ENCODE data around the gene NR2F1. TPM values are rescaled to one million over a fixed set of nuclear protein-coding genes. Genes with fewer than 3 reads are reported as not detected.

Gene NR2F1
- total RNA-seq, 4 donors from 2014 or later = 29.4 to 111 (median 37.8) TPM

DNA sequence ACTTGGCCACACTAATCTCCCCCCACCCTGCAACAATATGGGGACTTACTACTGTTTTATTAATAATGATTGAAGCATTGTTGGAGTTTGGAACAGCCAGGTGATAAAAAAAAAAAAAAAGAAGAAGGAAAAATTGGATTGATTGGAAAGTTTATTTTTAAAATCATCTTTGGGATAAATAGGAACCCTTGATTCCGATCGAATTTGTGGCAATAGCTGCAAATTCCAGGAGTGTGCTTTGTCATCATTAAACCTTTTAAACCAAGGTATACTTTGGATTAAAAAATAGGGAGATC is 907 bp upstream of the NR2F1 start:
- WGBS, 2 donors (ENCODE audit: low coverage in 1 of 2) = 0% methylated on average over 2 of the region's 2 CpGs
- TF ChIP-seq POLR2A (IDR thresholded peaks at IDR 0.05) (no peak), EP300 (IDR thresholded peaks at IDR 0.05) (no peak)
- TF ChIP-seq, protein P1, sequence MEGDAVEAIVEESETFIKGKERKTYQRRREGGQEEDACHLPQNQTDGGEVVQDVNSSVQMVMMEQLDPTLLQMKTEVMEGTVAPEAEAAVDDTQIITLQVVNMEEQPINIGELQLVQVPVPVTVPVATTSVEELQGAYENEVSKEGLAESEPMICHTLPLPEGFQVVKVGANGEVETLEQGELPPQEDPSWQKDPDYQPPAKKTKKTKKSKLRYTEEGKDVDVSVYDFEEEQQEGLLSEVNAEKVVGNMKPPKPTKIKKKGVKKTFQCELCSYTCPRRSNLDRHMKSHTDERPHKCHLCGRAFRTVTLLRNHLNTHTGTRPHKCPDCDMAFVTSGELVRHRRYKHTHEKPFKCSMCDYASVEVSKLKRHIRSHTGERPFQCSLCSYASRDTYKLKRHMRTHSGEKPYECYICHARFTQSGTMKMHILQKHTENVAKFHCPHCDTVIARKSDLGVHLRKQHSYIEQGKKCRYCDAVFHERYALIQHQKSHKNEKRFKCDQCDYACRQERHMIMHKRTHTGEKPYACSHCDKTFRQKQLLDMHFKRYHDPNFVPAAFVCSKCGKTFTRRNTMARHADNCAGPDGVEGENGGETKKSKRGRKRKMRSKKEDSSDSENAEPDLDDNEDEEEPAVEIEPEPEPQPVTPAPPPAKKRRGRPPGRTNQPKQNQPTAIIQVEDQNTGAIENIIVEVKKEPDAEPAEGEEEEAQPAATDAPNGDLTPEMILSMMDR (IDR thresholded peaks at IDR 0.05) = no peak
- Histone ChIP-seq H3K4me3 (peak overlapping the region; percentile 54 to 74), H3K36me3 (no peaks in the 10 kb centered on the region), H3K27me3 (peaks cover 8% of the 10 kb centered on the region), H3K4me1 (peaks cover 0 to 59% (median 8%) of the 10 kb centered on the region in 3 donors), H3K9me3 (no peaks in the 10 kb centered on the region), H3K27ac (peak overlapping the region; percentile 32 to 94 (median 86))
- no peak for ATAC-seq

DNA sequence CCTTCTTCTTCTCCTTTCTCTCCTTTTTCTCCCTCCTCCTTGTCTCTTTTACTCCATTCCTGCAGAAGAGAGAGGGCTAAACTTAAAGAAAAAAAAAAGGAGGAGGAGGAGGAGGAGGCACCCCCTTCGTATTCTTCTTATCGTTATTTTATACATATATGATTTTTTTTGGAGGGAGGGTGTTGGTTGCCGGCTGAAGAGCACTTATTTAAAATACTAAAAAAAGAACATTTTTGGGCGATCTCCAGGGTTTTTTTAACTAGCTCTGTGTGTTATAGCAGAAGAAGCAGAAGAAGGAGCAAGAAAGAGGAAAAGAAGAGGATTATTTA is 381 bp downstream of the NR2F1 start:
- WGBS, 2 donors (ENCODE audit: low coverage in 1 of 2) = 0 to 1% methylated on average over 4 of the region's 4 CpGs
- peaks cover 0 to 58% (median 2%) of the 10 kb centered on the region in 3 donors for H3K4me1 ChIP-seq
- H3K27me3 ChIP-seq = peaks cover 18% of the 10 kb centered on the region
- no peak for ATAC-seq
- H3K27ac ChIP-seq = peak overlapping the region; percentile 44 to 94 (median 86)
- H3K4me3 ChIP-seq = peak overlapping the region; percentile 54 to 74
- no peaks in the 10 kb centered on the region for H3K36me3 ChIP-seq
- TF ChIP-seq, protein P1 (IDR thresholded peaks at IDR 0.05) = no peak
- no peak for TF ChIP-seq POLR2AphosphoS5 (IDR thresholded peaks at IDR 0.05)
- TF ChIP-seq EP300 (IDR thresholded peaks at IDR 0.05) = no peak
- TF ChIP-seq POLR2A (IDR thresholded peaks at IDR 0.05) = no peak
- no peaks in the 10 kb centered on the region for H3K9me3 ChIP-seq

GRCh38 chr5:93583768-93584595 is 960 bp downstream of the NR2F1 start:
- TF ChIP-seq POLR2A (IDR thresholded peaks at IDR 0.05) = peak; percentile 9 to 52
- TF ChIP-seq, protein P1 (IDR thresholded peaks at IDR 0.05) = no peak
- Histone ChIP-seq H3K36me3 (no peaks in the 10 kb centered on the region), H3K27ac (peak overlapping the region; percentile 44 to 94 (median 86)), H3K27me3 (peaks cover 18% of the 10 kb centered on the region), H3K9me3 (no peaks in the 10 kb centered on the region), H3K4me3 (peak overlapping the region; percentile 54 to 74), H3K4me1 (peaks cover 0 to 58% (median 0%) of the 10 kb centered on the region in 3 donors)
- peak; percentile 18 for ATAC-seq
- 1 to 2% methylated on average over 16 to 22 of the region's 110 CpGs for WGBS, 2 donors (ENCODE audit: low coverage in 1 of 2)

DNA sequence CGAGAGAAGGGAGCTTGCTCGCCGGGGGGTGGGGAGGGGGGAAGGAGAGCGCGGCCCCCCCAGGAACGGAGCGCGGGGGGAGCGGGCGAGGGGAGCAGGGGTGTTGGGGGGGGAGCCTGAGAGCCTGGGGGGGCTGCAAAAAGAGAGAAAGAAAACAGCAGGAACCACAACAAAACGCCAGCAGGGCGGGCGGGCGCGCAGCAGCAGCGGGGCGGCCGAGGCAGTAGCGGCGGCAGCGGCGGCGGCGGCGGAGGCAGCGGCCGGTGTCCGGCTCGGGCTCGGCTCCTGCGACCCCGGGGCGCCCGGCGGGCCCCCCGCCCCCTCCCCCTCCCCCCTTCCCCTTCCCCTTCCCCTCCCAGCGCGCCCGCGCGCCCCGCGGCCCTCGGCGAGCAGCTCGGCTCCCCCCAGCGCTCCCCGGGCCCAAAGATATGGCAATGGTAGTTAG is 1.6 kb downstream of the NR2F1 start:
- H3K4me1 ChIP-seq = peaks cover 0 to 58% (median 0%) of the 10 kb centered on the region in 3 donors
- no peak for ATAC-seq
- H3K9me3 ChIP-seq = no peaks in the 10 kb centered on the region
- TF ChIP-seq, protein P1 (IDR thresholded peaks at IDR 0.05) = no peak
- TF ChIP-seq EP300 (IDR thresholded peaks at IDR 0.05) (no peak), POLR2AphosphoS5 (IDR thresholded peaks at IDR 0.05) (no peak), POLR2A (IDR thresholded peaks at IDR 0.05) (no peak)
- peak overlapping the region; percentile 54 to 74 for H3K4me3 ChIP-seq
- H3K36me3 ChIP-seq = no peaks in the 10 kb centered on the region
- H3K27ac ChIP-seq = peak overlapping the region in 3 of 4 donors; percentile 81 to 94 (median 91)
- H3K27me3 ChIP-seq = peaks cover 13% of the 10 kb centered on the region
- WGBS, 2 donors (ENCODE audit: low coverage in 1 of 2) = no CpG with 5 or more reads among the region's 48 CpGs

Data from gastroesophageal sphincter (tissue), 4 donors.